Mesenteric fat pad (tissue), 1 donor: ENCODE data around the gene PDLIM5. TPM values are rescaled to one million over a fixed set of nuclear protein-coding genes. Genes with fewer than 3 reads are reported as not detected.
"Not testable (repeated sequence)": the region's sequence is repeated elsewhere in the genome, so short reads cannot be mapped to it uniquely, and the experiment has no call there.

ENCODE experiments used
- DNase-seq: peaks from one replicate; pipeline ENCODE4 v3.0.0-alpha.2; 2020; ENCODE audit warnings: low spot score
- total RNA-seq: library from RNA; stranded (reverse); fragmentation: NEBNext Ultra II Directional; extraction: Animal tissue kit (Norgen Biotek cat#: 25700); gene quantifications from one replicate; pipeline ENCODE4 v1.2.1, GENCODE V29; 2021
- donor health status: DM: yes; HTN: yes; CAD: no.

Gene PDLIM5
- total RNA-seq, 1 donor from 2014 or later, result 125 TPM

DNA sequence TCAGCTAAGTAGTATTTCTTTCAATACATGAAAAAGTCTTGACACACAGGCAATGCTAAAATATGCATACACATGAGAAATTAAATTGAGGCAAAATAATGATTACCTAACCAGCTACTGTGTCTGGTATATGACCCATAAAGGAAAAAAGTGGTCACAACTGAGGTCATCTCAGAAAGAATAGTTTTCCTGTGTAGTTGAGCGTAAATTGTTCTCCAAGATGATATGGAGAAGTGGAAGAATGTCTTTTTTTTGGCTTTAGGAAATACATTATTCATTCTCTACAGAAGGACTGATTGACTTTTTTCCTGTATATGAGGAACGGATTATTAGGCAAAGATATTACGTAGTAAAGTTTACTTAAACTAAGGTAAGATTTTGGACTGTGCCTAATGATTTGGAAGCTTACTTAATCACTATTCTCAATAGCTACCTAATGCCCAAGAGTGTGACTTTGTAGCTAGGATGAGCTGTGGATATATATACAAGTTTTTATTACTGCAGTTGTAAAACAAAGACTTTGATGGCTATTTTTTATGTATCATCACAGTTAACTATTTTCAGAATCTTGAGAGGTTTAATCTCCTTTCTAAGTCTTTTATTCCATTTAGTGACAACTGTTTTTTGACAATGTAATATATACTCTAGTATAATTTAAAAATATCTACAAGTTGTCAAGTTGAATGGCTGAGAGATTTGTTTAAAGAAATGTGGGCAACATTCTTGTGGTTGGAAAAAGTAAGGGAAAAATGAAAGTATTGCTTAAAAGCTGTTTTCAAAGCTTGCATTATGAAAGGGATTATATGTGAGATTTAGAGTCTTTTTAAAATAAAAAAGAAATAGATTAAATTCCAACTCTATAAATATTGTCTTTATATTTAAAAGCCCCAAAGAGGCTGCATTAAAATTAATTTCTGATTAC is 100.2 kb downstream of the PDLIM5 start:
- no peak for DNase-seq

DNA sequence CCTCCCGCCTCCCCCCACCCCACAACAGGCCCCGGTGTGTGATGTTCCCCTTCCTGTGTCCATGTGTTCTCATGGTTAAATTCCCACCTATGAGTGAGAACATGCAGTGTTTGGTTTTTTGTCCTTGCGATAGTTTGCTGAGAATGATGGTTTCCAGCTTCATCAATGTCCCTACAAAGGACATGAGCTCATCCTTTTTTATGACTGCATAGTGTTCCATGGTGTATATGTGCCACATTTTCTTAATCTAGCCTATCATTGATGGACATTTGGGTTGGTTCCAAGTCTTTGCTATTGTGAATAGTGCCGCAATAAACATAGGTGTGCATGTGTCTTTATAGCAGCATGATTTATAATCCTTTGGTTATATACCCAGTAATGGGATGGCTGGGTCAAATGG is 104.3 kb downstream of the PDLIM5 start:
- not testable (repeated sequence) for DNase-seq

GRCh38 chr4:94557632-94558031 is 105.9 kb downstream of the PDLIM5 start:
- not testable (repeated sequence) for DNase-seq

- DNase-seq, result no peak
Measured at GRCh38 chr4:94558392-94558904, 106.7 kb downstream of the PDLIM5 start.

- DNase-seq, result no peak
Measured at GRCh38 chr4:94559351-94559806, 107.6 kb downstream of the PDLIM5 start.

- DNase-seq, result no peak
Measured at GRCh38 chr4:94561249-94562024, 109.7 kb downstream of the PDLIM5 start.

GRCh38 chr4:94562285-94562684 is 110.5 kb downstream of the PDLIM5 start:
- DNase-seq, result no peak

- DNase-seq, result no peak
Measured at GRCh38 chr4:94564252-94564651, 112.5 kb downstream of the PDLIM5 start.

DNA sequence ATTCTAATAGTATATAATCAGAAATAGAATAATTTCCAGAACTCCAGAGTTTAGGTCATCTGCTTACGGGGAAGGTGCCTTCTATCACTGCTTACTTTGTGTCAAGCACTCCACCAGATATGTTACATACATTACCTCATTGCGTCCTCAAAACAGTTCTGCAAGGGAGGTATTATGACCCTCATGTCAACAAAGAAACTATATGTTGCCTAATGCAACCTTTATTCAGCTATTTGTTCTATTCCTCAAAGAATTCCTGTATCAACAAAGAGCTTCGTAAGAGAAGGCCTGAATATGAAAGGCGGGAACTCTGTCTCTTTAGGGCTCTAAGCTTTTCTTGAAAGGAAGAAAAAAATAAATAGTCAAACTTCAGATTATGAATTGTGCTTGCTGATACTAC is 114.7 kb downstream of the PDLIM5 start:
- no peak for DNase-seq

DNA sequence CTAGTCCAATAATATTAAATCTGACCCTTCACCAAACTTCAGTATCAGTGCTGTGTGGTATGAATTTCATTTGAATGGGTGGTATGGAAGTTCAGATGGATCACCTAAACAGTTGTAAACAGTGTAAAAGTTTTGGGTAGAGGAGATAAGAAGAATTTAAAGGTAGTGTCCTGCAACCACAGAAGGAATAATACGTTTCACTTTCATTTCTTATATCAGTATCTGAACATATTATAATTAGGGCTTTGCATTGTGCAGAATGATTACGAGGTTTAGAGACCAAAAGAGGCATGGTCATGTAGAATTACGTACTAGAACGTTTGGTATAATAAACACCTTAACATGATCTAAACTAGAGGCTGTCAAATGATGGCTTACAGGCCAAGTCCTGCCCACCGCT is 116.1 kb downstream of the PDLIM5 start:
- no peak for DNase-seq

- no peak for DNase-seq
Measured at GRCh38 chr4:94570558-94570957, 118.8 kb downstream of the PDLIM5 start.

DNA sequence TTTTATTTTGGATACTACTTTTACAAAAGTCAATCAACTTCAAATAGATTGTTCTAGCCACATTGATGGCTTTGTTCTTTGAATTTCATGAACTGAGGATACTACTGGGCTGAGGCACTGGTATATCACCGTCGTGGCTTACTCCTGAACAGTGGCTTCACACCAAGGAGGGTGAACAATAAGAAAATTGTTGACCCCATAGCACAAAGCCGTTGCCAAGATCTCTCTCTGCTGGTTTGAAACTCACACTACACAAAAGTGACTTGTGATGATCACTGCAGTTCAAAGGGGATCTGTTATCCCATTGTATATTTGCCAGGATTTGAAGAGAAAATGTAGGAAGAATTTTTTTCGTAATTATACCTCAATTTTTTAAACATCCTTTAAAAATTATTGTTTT is 119.6 kb downstream of the PDLIM5 start:
- no peak for DNase-seq

DNA sequence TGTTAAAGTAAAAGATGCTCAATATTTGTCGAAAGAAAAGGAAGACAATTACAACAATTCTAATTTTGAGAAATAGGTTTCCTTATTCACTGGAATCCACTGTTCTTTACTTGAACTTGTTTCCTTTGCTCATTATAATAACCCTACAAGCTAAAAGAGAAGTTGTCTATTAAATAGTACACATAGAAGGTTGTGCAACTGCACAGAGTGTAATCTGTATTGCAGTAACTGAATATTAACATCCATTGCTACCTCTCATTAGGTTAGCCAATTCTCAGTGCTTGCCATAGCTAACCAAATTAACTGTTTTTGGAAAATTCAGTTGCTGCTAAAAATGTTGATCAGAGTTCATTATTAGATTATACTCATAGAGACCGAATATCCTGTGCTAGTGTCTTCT is 120.0 kb downstream of the PDLIM5 start:
- no peak for DNase-seq

- DNase-seq, result no peak
Measured at GRCh38 chr4:94574050-94574449, 122.3 kb downstream of the PDLIM5 start.

DNA sequence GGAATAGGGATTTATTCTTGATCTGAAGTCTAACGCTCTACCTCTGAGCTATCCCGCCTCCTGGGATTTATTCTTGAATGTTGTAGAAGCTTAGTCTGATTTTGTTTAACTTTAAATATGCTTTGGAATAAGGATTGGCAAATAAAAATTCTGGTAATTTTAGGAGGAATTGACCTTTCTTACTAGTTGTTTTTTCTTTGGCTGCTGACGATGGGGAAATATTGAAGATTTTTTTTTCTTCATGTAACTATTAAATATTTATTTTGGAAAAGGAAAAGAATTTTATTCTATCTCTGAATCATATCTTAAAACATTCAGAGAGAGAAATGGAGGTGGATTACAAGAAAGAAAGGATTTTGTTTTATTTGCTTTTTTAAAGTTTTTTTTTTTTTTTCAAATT is 122.9 kb downstream of the PDLIM5 start:
- DNase-seq, result no peak

DNA sequence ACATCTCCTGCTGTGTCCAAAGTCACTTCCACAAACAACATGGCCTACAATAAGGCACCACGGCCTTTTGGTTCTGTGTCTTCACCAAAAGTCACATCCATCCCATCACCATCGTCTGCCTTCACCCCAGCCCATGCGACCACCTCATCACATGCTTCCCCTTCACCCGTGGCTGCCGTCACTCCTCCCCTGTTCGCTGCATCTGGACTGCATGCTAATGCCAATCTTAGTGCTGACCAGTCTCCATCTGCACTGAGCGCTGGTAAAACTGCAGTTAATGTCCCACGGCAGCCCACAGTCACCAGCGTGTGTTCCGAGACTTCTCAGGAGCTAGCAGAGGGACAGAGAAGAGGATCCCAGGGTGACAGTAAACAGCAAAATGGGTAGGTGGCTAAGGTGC is 123.9 kb downstream of the PDLIM5 start:
- DNase-seq, result no peak

GRCh38 chr4:94576210-94576609 is 124.5 kb downstream of the PDLIM5 start:
- DNase-seq, result no peak

GRCh38 chr4:94577136-94577535 is 125.4 kb downstream of the PDLIM5 start:
- no peak for DNase-seq

GRCh38 chr4:94578195-94578594 is 126.5 kb downstream of the PDLIM5 start:
- no peak for DNase-seq

GRCh38 chr4:94581766-94582165 is 130.0 kb downstream of the PDLIM5 start:
- no peak for DNase-seq

- no peak for DNase-seq
Measured at GRCh38 chr4:94582517-94582916, 130.8 kb downstream of the PDLIM5 start.
